Stimulated activated naive CD4-positive, alpha-beta T cell treated with Interleukin-2 at 50 U/mL for 16 hours (primary cell): ENCODE results near the gene NAPSA.
A peak's percentile ranks its signal among the peaks of the same experiment; 100 is the strongest.
"Not testable (repeated sequence)": the region's sequence is repeated elsewhere in the genome, so short reads cannot be mapped to it uniquely, and the experiment has no call there.

Experiments used
- DNase-seq: peaks from one replicate; lab custom pipeline; 2025; lab: John Stamatoyannopoulos, UW

The NAPSA gene

GRCh38 chr19:50330365-50331078, 34.9 kb downstream of the NAPSA start:
- DNase-seq, result peak; percentile 72

DNA sequence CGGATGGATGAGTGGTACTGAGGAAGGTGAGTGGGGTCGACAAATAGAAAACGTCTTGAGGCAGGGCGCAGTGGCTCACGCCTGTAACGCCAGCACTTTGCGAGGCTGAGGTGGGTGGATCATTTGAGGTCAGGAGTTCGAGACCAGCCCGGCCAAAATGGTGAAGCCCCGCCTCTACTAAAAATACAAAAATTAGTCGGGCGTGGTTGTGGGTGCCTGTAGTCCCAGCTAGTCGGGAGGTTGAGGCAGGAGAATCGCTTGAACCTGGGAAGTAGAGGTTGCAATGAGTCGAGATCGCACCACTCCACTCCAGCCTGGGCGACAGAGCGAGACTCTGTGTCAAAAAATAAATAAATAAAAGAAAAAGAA, 35.5 kb downstream of the NAPSA start:
- not testable (repeated sequence) for DNase-seq

- DNase-seq, result peak; percentile 96
These were observed 36.1 kb downstream of the NAPSA start, which contains the start of gene KCNC3 for GRCh38 chr19:50329146-50329925. Gene KCNC3, minus strand, starts transcription at chr19:50329377. Its CDS starts 295 bp downstream, at chr19:50329082.

- DNase-seq, result no peak
These were observed 36.6 kb downstream of the NAPSA start for GRCh38 chr19:50328873-50329145.

DNA sequence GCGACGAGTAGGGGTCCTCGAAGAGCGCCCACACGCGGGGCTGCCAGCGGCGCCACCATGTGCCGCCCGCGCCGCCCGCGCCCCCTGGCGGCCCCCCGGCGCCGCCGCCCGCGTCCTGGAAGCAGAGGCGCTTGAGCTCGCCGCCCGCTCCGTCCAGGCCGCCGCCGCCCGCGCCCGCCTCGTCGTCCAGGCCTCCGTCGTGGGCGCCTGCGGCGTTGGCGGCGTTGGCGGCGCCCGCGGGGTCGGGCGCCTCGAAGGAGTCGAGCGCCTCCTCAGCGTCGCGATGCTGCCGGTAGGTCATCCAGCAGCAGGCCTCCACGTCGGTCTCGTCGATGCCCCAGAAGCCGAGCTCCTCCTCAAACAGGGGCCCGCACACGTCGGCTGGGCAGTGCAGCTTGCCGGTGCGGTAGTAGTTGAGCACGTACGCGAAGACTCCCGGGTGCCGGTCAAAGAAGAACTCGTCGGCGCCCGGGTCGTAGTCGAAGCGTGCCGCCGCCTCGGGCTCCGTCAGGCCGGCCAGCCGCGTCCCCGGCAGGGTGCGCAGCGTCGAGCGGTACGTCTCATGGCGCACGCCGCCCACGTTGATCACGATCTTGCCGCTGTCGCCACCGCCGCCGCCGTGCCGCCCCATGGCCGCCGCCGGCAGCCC, 37.1 kb downstream of the NAPSA start:
- DNase-seq, result peak; percentile 47

DNA sequence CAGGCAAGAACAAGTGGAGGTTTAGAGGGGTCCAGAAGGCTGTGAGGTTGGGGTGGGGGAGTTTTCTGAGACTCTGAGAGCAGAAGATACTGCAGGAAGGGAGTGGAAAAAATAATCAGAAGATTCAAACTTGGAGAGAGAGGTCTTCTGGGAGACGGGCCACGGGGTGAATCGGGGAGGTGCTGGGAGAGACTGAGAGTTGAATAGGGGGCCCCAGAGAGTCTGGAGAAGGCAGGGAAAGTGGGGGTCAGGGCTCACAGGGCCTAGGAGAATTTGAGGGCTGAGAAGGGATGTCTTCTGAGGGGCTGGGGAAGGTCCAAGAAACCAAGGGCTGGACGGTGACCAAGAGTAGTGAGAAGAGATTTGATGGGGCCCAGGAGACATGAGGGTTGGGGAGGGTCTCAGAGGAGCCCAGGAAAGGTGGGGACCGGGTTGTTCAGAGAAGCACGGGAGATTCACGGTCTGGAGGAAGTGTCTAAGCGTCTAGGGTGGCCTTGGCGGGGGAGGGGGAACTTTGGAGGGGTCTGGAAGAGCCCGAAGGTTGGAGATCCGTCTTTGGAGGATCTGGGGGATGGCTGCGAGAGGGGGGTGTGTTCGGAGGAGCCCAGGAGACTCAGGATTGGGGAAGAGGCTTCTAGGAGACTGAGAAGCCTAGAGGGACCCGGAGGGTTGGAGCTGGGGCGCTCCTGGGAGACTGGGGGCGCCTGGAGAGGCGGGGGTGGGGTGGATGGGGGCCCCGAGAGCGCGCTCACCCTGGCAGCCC, 37.8 kb downstream of the NAPSA start:
- DNase-seq, result no peak

- no peak for DNase-seq
These were observed 38.4 kb downstream of the NAPSA start for GRCh38 chr19:50327013-50327412.

- DNase-seq, result no peak
These were observed 39.3 kb downstream of the NAPSA start for GRCh38 chr19:50326101-50326664.

DNA sequence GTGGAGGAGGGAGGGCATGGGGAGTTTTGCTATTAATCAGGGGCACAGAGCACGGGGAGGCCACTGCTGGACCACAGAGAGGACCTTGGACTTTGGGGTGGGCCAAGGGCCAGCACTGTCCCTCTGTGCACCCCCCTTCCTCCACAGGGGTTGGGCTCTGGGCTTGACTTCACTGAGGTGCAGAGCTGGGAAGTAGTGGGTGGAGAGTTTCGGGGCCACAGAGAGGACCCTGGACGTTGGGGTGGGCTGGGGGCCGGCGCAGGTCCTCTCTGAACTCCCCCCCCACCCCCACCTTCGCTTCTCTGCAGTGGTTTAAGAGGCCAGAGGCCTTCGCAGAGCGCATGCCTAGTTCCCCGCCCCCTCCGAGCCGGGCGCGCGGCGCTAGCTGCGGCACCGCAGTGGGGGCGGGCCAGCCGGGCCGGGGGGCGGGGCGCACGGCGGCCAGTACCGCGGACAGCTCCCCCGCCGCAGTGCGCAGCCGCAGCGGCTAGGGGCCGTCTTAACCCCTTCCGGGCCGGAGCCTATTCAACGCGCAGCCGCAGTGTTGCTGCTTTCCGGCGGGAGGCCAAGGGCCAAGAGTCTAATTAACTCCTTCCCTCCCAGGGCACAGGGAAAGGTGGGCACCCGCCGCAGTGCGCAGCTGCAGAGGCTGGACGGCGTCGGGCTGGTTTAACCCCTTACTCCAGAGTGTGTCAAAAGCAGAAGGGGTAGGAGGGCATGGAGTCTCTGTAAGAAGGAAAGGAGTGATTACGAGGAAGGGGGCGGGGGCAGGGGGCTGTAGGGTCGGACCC, 39.9 kb downstream of the NAPSA start:
- peak; percentile 64 for DNase-seq

DNA sequence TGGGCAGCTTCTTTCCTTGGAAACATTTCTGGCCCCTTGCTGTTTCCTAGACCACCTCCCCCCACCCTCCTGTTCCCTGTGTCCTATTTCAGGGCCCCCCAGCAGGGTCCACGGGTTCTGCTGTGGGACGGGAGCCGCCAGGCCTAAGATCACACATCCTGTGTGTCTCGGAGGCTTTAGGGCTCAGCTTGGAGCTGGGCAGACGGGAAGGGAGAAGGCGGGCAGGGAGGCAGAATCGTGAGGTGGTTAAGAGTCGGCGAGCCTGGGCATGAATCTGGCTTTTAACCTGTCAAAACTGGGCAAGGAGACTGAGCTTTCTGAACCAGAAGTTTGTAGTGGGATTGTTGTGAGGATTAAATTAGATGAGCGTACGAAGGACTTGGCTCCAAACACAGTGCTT, 41.1 kb downstream of the NAPSA start:
- DNase-seq, result no peak

GRCh38 chr19:50323782-50324133, 41.7 kb downstream of the NAPSA start:
- DNase-seq, result no peak

DNA sequence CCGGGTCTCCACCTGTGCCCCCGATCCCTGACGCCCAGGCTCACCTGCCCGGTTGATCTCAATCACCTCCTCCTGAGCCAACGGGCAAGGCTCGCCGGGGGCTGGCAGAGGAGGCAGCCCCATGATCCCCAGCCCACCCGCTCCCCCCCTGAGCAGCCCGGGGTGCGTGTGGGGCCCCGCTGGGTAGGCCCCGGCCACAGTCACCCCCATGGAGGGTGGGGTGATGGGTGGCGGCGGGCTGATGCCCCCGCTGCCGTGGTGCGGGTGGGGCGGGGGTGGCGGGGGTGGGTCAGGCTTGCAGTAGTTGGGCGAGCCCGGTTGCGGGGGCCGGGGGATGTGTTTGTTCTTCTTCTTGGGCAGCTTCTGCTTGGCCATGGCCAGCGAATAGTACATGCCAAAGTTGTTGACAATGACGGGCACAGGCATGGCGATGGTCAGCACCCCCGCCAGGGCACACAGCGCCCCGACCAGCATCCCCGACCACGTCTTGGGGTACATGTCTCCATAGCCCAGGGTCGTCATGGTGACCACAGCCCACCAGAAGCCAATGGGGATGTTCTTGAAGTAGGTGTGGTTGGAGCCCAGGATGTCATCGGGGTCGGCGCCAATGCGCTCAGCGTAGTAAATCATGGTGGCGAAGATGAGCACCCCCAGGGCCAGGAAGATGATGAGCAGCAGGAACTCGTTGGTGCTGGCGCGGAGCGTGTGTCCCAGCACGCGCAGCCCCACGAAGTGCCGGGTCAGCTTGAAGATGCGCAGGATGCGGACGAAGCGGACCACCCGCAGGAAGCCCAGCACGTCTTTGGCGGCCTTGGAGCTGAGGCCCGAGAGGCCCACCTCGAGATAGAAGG, 42.3 kb downstream of the NAPSA start:
- DNase-seq, result no peak

DNA sequence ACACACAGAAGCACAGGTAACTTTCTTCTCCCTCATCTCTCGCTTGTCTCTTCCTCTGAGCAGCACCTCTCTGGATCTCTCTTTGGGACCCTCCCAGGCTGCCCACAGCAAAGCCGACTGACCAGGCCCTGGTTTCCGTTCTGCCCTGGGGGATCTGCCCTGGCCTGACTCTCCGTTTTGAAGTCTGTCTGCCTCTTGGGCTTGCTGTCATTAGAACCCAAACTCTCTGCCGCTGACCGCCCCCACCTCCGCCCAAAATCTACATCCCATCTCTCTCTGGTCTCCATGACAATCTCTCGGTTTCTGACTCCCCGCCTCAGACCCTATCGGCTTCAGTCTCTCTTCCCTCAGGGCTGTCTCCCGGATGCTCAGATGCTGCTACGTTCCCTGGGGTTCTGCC, 43.2 kb downstream of the NAPSA start:
- DNase-seq, result no peak

- no peak for DNase-seq
These were observed 43.6 kb downstream of the NAPSA start for GRCh38 chr19:50321831-50322230.

DNA sequence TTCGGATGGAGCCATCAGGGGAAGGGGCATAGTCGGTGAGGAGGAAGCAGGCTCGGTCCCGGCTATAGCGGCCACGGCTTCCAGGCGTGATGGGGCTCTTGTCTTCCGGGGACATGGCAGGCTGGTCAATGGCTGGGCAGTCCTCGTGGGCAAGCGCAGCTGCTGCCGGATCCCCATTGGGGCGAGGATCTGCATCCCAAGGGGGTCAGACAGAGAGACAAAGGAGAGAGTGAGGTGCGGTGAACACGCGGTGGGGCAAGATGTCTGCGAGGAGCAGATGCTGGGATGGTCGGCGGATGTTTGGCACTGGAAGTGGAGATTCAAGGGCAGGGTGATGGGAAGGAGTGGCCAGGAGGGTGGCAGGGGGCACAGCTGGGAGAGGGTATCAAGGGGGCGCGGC, 44.8 kb downstream of the NAPSA start:
- no peak for DNase-seq

- no peak for DNase-seq
These were observed 45.4 kb downstream of the NAPSA start for GRCh38 chr19:50320051-50320450.

- DNase-seq, result no peak
These were observed 46.3 kb downstream of the NAPSA start for GRCh38 chr19:50319156-50319555.

DNA sequence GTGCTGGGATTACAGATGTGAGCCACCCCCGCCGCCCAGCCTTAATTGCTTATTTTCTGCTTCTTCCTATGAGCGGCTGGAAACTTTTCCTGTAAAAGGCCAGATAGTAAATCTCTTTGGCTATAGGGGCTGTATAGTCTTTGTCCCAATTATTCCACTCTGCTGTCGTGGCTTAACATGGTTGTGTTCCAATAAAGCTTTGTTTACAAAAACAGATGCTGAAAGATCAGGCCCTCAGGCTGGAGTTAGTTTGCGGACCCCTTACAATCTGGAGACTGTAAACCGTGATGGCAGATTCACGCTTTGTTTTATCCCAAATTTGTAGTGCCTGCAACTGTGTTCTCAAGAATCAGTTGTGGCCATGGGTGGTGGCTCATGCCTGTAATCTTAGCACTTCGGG, 47.0 kb downstream of the NAPSA start:
- no peak for DNase-seq

DNA sequence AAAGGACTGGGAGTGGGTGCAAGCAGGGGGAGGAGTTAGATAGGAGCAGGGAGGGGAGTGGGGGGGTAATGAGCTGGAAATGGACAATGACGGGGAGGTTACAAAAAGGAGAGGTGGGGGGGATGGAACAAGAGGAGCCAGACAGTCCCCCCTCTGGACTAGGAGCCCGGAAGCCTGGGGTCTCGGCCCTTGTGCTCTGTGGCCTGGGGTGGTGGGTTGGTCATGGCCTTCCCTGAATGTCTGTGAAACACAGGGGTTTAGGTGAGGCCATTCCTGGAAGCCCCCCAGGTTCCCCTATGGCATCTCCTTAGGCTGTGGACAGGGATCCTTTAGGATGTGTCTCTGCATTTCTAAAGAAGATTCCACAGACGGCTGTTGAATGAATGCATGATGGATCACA, 48.3 kb downstream of the NAPSA start:
- no peak for DNase-seq

- no peak for DNase-seq
These were observed 49.5 kb downstream of the NAPSA start for GRCh38 chr19:50315773-50316448.
